Activated B cell treated with CpG ODN at 0.5 μM for 24 hours (primary cell): Measurements from ENCODE around the gene PAM16. TPM values are rescaled to one million over a fixed set of nuclear protein-coding genes. Genes with fewer than 3 reads are reported as not detected.

Experiments used
- ATAC-seq: fragments of 200-7000 bp; cut with Tn5 transposase; one replicate; pipeline ENCODE4 v1.10.0; 2021; ENCODE audit warnings: low read depth, mild to moderate bottlenecking, moderate library complexity
- CTCF ChIA-PET: fragments of 350-600 bp; sonication (Branson Sonifier 250); formaldehyde crosslinking; loops from one replicate; lab custom pipeline; 2021; ENCODE audit warnings: antibody characterized with exemption; lab: Charles Lee
- POLR2A ChIA-PET: fragments of 350-600 bp; sonication (Branson Sonifier 250); formaldehyde crosslinking; loops from one replicate; lab custom pipeline; 2021; ENCODE audit warnings: antibody characterized with exemption; lab: Charles Lee
- DNase-seq: peaks from one replicate; pipeline ENCODE4 v3.0.0; 2022
- H3K27ac Mint-ChIP-seq: one replicate; pipeline ENCODE4 v1.8.0; 2020; ENCODE audit warnings: mixed read lengths
- H3K27me3 Mint-ChIP-seq: one replicate; pipeline ENCODE4 v1.8.0; 2021; ENCODE audit warnings: mixed read lengths
- H3K36me3 Mint-ChIP-seq: one replicate; pipeline ENCODE4 v1.8.0; 2021; ENCODE audit warnings: low read depth, mixed read lengths
- H3K4me1 Mint-ChIP-seq: one replicate; pipeline ENCODE4 v1.8.0; 2021; ENCODE audit warnings: mixed read lengths
- H3K4me3 Mint-ChIP-seq: one replicate; pipeline ENCODE4 v1.8.0; 2020; ENCODE audit warnings: mild to moderate bottlenecking, mixed read lengths
- H3K9me3 Mint-ChIP-seq: one replicate; pipeline ENCODE4 v1.8.0; 2020; ENCODE audit warnings: mixed read lengths
- CTCF ChIP-seq: fragments of 200-600 bp; IDR thresholded peaks from one replicate; pipeline ENCODE4 v1.8.0; 2022; ENCODE audit warnings: antibody characterized with exemption, mild to moderate bottlenecking
- intact Hi-C: fragments of 100-400 bp; cut with micrococcal nuclease; formaldehyde crosslinking; loops from one replicate; pipeline ENCODE4 v1.15.1; 2024
- total RNA-seq: library from RNA; stranded (reverse); gene quantifications from 2 replicates; pipeline ENCODE4 v1.2.3, GENCODE V29; 2022

PAM16 gene
- total RNA-seq, 1 donor from 2014 or later: 58.1 TPM

- no peak for ATAC-seq
- no peak for DNase-seq
- Mint-ChIP-seq H3K27me3 (no peaks in the 10 kb centered on the region), H3K4me1 (peaks cover 2% of the 10 kb centered on the region), H3K27ac (no peak overlapping the region), H3K4me3 (no peak overlapping the region), H3K9me3 (no peaks in the 10 kb centered on the region), H3K36me3 (no peaks in the 10 kb centered on the region)
- TF ChIP-seq CTCF: no peak
- CTCF ChIA-PET: interaction anchor here (1.6 to 4.0 kb wide), 2 partner anchors 43 to 133 kb away, joined by 3 to 63 read pairs; no protein-coding TSS in a partner anchor
- POLR2A ChIA-PET: no interaction called here
- intact Hi-C loops: no loop called here
Observed at GRCh38 chr16:4333308-4333638, 17.8 kb downstream of the PAM16 start.

DNA sequence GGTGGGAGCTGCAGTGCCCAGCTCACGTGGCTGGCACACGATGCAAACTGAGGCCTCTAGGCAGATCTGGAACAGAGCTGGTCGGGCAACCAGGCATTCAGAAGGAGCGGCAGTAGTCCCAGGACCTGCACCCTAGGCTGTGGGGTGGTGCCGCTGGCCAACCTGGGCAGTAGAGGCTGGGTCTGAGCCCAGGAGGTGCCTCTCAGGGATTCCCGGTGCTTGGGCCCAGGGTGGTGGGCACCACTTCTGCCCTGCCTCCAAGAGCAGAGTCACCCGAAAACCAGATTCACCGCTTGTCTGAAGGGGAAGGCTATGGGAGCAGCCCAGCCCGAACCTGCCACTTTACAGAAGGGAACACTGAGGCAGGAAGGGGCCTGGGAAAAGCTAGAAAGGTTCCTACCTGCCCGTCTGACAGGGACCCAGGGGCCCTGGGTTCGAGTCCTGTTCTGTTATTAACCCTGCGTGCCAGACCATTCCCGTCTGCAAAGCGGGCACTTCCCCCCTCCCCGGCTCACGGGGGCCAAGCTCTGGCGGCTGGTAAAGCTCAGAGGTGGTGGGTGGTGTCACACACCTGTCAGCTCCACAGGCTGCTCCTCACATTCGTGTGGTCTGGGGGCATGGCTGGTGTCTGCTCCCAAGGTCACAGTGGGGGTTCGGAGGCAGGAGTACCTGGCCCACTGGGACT is 18.4 kb downstream of the PAM16 start:
- no peak overlapping the region for H3K4me3 Mint-ChIP-seq
- ATAC-seq (no peak), DNase-seq (no peak)
- no peak overlapping the region for H3K27ac Mint-ChIP-seq
- intact Hi-C loops: no loop called here
- TF ChIP-seq CTCF: no peak
- H3K4me1 Mint-ChIP-seq: peaks cover 4% of the 10 kb centered on the region
- H3K9me3 Mint-ChIP-seq: no peaks in the 10 kb centered on the region
- H3K27me3 Mint-ChIP-seq: no peaks in the 10 kb centered on the region
- no peaks in the 10 kb centered on the region for H3K36me3 Mint-ChIP-seq
- ChIA-PET CTCF (interaction anchor here (1.1 to 4.0 kb wide), 6 partner anchors 23 to 395 kb away, joined by 3 to 63 read pairs (median 3); no protein-coding TSS in a partner anchor), POLR2A (no interaction called here)

DNA sequence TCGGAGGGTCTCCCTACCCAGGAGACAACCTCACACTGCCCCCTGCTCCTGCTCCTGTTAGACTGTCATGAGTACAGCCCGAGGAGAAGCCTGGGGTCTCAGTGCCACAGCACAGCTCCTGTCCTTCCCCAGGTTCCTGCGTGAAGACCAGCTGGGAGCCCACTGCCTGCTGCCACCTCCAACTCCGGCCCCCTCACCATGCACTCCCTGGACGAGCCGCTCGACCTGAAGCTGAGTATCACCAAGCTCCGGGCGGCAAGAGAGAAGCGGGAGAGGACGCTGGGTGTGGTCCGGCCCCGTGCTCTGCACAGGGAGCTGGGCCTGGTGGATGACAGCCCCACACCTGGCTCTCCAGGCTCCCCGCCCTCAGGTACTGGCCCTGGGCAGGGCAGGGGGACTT is 19.0 kb downstream of the PAM16 start:
- no peak for ATAC-seq
- intact Hi-C loops: no loop called here
- Mint-ChIP-seq H3K4me1 (peaks cover 4% of the 10 kb centered on the region), H3K27ac (no peak overlapping the region), H3K4me3 (no peak overlapping the region), H3K27me3 (no peaks in the 10 kb centered on the region), H3K9me3 (no peaks in the 10 kb centered on the region), H3K36me3 (no peaks in the 10 kb centered on the region)
- TF ChIP-seq CTCF: no peak
- CTCF ChIA-PET: interaction anchor here (0.7 to 4.0 kb wide), 8 partner anchors 8 to 395 kb away, joined by 3 to 63 read pairs (median 3); partner anchors contain the start of gene TFAP4
- POLR2A ChIA-PET: no interaction called here
- DNase-seq: no peak

DNA sequence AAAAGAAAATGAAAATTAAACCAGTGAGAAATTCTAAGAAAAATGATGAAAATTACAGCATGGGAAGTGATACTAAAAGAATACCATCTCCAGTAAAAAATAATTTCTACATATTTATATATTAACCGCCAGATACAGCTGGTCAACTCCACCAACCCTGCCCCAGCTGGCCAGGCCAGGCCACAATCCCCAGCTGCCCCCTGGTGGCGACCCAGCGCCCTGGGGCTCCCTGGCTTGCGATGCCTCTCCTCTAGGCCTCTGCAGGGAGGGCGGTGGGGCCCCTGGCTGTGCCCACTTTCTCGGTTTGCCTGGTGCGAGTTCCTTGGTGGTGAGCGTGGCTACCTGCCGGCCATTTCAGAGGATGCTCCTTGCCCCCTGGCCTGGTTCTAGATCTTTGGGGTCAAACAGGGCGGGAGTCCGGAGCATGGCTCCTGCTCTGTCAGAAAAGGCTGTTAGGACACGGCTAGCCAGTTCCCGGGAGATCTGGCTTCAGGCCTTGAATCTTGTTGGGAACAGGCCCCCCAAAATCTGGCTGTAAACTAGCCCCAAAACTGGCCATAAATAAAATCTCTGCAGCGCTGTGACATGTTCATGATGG is 20.7 kb downstream of the PAM16 start:
- Mint-ChIP-seq H3K4me1 (peaks cover 11% of the 10 kb centered on the region), H3K4me3 (no peak overlapping the region), H3K27ac (no peak overlapping the region), H3K27me3 (no peaks in the 10 kb centered on the region), H3K9me3 (no peaks in the 10 kb centered on the region), H3K36me3 (no peaks in the 10 kb centered on the region)
- intact Hi-C loops: loop anchor here (1.0 kb wide), 3 partner anchors 21 to 130 kb away; no protein-coding TSS in a partner anchor
- peak; percentile 80 for TF ChIP-seq CTCF
- DNase-seq: peak; percentile 73
- ATAC-seq: peak; percentile 80
- ChIA-PET POLR2A (no interaction called here), CTCF (interaction anchor here (1.0 to 4.0 kb wide), 14 partner anchors 9 to 393 kb away, joined by 3 to 63 read pairs (median 4); no protein-coding TSS in a partner anchor)
